Subcutaneous adipose tissue (tissue), 4 donors: ENCODE results near the gene DCANP1. TPM values are rescaled to one million over a fixed set of nuclear protein-coding genes. Genes with fewer than 3 reads are reported as not detected.

Experiments
- CTCF ChIP-seq: fragments of 450-650 bp; IDR thresholded peaks from one replicate; pipeline ENCODE4 v1.5.1; 2016; ENCODE audit warnings: low read depth, mild to moderate bottlenecking, control low read depth, antibody characterized with exemption, moderate library complexity
- total RNA-seq, 4 donors: library from RNA; depleted of rRNA; stranded (reverse); fragments of >200 nt; gene quantifications; one replicate each; pipeline ENCODE4 v1.1.0, GENCODE V29; 2016

Gene DCANP1
- total RNA-seq, 4 donors from 2014 or later: 0.17 TPM; not detected in 3

GRCh38 chr5:135417083-135417482 is 30.1 kb downstream of the DCANP1 start:
- no peak for TF ChIP-seq CTCF

- no peak for TF ChIP-seq CTCF
These were observed 42.1 kb downstream of the DCANP1 start for GRCh38 chr5:135405082-135405481.

- no peak for TF ChIP-seq CTCF
These were observed 45.1 kb downstream of the DCANP1 start for GRCh38 chr5:135402031-135402430.

GRCh38 chr5:135400866-135401265 is 46.3 kb downstream of the DCANP1 start:
- no peak for TF ChIP-seq CTCF

- no peak for TF ChIP-seq CTCF
These were observed 47.2 kb downstream of the DCANP1 start for GRCh38 chr5:135399794-135400542.

- no peak for TF ChIP-seq CTCF
These were observed 48.0 kb downstream of the DCANP1 start, which contains the start of gene MACROH2A1 for GRCh38 chr5:135398855-135399793. Gene MACROH2A1, minus strand, starts transcription at chr5:135399231. Its CDS starts 10,138 bp downstream, at chr5:135389093.

- no peak for TF ChIP-seq CTCF
These were observed 48.8 kb downstream of the DCANP1 start for GRCh38 chr5:135398160-135398854.
